Measurements from ENCODE around the gene HAUS3. TPM values are rescaled to one million over a fixed set of nuclear protein-coding genes. Genes with fewer than 3 reads are reported as not detected.

Gene HAUS3
- total and polyA plus RNA-seq, 2 of the 8 experiments (the other 6 are each of a cell fraction or from before 2014, with no cell fraction given), result 3.2 to 14.8 TPM

- TF ChIP-seq ATF2 (IDR thresholded peaks at IDR 0.05; ENCODE audit: low read length) (no peak), HDAC2 (IDR thresholded peaks at IDR 0.05; ENCODE audit: borderline replicate concordance in 1 of 2, low read depth in 2 of 2, low read length in 2 of 2) (no peak)
These were observed 5.5 kb upstream of the HAUS3 start (continued) for GRCh38 chr4:2247128-2248043.
